UCSD-AML1 (cell line): ENCODE data around the gene DGUOK.

ENCODE experiments used
- DNase-seq: peaks from one replicate; lab custom pipeline; 2025; ENCODE audit not compliant: unreplicated experiment; lab: John Stamatoyannopoulos, UW

DGUOK gene

GRCh38 chr2:73994178-73994831 is 67.6 kb downstream of the DGUOK start:
- no peak for DNase-seq

DNA sequence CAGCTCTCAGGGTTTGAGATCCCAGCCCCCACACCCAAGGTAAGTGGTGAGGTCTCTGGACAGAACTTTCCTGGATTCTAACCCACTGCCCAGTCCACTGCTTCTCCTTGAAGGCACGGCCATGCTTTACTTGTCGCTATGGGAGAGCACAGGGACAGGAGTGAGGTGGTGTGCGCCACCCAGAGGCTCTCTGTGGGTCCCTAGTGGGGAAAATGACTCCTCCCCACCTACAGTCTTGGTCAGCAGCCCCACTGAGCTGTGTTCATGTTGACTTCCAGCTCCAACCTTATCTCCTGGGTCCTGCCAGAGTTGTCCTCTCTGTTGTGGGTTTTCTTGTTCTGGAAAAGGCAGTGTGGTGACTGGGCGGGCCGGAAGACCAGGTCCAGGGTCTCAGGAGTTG is 69.1 kb downstream of the DGUOK start:
- no peak for DNase-seq

GRCh38 chr2:73997813-73998212 is 71.1 kb downstream of the DGUOK start:
- DNase-seq, result no peak

DNA sequence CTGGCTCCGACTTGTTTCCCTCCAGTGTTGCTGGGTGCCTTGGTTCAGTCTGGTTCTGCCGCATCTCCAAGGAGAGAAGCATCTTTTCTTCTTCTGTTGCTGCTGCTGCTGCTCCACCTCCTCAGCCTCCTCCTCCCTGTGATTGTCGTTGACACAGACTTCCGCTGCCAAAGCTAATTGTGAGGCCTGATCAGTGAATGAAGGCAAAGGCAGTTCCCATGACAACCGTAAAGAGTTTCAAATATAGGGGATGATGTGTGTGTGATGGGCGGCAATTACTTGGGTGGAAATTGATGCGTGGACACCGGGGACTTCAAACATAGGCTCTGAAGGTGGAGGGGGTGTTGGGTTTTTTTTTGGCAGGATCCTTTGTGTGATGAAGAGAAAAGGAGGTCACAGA is 71.8 kb downstream of the DGUOK start:
- no peak for DNase-seq

GRCh38 chr2:73998933-73999332 is 72.3 kb downstream of the DGUOK start:
- no peak for DNase-seq

DNA sequence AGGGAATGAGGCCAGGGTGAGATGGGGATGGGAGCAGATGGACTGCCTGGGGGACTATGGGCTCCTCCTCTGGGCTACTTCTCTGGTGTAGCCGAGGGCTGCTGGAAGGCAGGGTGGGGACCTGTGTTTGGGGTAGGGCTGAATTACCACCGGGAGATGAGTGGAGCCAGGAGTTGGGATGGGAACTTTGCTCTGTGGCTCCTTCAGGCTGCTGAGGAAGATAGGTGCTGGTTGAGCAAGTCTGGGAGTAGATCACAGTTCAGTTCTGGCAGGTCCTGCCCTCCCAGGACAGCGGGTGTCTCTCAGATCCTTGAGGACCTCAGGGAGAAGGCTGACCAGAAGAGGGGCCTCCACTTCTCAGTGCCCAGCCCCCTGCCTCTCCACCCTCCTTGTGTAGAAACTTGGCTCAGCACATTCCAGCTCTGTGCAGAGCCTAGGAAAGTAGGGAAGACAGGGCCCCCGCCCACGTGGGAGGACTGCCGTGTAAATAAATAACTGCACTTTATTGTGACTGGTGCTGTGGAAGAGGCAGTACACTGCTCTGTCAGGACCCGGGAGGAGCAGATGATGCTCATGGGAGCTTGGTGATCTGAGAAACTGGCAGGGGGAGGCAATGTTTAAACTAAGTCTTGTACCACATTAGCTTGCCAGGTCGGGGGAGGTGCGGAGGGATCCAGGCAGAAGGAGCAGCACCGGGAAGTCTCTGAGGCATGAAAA is 73.4 kb downstream of the DGUOK start:
- no peak for DNase-seq

DNA sequence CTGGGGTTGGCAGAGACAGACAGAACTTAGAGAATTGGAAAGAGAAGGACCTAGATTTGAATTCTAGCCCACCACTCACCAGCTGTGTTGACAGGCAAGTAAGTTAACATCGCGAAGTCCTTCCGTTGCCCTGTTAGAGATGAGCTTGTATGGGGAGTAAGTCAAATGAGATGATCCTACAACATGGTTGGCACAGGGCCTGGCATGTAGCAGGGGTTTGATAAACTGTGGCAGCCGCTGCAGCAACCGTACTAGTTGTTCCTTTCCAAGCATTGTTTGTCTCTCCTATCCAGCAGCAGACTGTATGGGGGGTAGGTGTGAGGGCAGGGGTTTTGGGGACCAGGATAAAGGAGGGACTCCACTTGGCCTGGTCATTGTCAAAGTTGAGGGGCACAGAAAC is 74.0 kb downstream of the DGUOK start:
- DNase-seq, result no peak

- DNase-seq, result no peak
Measured at GRCh38 chr2:74001121-74001520, 74.4 kb downstream of the DGUOK start.

GRCh38 chr2:74001781-74002504 is 75.3 kb downstream of the DGUOK start:
- no peak for DNase-seq

DNA sequence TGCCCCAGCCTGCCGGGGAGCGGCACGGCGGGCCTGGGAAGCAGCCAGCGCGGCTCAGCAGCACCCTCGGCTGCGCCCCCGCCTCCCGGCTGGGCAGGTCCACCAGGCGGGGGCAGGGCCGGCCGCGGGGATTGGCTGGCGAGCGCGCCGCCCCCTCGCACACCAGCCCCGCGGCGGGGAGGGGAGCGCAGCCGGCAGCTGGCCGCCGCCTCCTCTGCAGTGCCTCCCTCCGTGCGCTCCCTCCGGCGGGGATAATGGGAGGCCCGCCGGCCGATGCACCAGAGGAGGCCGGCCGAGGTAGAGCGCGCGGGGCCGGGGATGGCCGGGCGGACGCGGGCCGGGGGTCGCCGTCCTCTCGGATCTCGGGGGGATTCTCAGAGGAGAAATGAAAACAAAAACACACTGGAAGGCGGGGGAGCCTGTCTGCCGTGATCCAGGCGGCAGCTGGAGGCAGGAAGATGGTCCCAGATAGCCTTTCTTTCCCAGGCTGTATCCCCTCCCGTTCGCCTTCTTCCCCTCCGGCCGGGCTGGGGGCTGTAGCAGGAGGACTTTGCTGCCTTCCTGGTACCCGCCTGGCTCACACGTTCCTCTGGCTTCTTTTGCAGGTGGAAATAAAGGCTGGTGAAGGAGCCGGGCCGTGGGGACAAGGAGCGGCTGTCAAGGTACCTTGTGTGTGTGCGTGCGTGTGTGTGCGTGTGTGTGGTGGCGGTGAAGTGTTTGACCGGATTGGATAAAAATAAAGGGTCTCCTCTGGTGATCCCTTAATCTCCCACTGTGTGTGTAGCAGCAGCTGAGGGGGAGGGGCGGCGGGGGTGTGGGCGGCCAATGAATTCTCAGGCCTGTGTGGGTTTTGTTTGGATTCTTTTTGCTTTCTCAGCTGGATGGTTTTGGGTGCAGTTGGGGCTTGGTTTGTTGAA is 76.1 kb downstream of the DGUOK start:
- DNase-seq, result no peak

DNA sequence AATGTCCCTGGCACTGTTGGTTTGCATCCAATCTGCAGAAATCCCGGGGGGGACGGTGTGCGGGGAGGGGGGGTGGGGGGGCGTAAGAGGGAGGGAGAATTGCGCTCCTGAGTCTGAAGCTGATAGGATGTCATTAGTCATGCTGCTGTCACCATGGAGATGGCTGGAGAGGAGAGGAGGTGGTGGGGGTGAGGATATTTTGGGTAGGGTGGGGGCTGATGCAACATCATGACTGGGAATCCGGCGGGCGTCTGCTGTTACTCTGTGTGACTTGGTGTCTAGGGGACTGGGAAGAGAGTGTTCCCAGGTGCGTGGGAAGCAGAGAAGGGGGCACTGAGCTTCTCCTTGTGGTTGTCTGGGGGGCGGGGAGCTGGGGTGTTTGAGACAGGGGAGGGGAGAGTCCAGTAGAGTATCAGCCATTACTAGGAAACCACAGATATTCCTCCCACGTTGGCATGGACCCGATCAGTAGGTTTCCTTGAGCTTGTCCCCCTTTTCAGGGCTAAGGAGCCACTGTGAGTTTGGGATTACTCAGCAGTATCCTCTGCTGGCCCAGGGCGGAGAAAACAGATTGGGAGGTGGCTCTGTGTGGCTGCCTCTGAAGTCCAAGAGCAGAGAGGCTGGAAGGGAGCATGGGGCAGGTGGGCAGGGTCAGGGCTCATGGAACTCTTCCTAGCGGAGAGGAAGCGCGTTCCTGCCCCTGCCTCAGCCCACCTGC is 77.0 kb downstream of the DGUOK start:
- DNase-seq, result no peak

DNA sequence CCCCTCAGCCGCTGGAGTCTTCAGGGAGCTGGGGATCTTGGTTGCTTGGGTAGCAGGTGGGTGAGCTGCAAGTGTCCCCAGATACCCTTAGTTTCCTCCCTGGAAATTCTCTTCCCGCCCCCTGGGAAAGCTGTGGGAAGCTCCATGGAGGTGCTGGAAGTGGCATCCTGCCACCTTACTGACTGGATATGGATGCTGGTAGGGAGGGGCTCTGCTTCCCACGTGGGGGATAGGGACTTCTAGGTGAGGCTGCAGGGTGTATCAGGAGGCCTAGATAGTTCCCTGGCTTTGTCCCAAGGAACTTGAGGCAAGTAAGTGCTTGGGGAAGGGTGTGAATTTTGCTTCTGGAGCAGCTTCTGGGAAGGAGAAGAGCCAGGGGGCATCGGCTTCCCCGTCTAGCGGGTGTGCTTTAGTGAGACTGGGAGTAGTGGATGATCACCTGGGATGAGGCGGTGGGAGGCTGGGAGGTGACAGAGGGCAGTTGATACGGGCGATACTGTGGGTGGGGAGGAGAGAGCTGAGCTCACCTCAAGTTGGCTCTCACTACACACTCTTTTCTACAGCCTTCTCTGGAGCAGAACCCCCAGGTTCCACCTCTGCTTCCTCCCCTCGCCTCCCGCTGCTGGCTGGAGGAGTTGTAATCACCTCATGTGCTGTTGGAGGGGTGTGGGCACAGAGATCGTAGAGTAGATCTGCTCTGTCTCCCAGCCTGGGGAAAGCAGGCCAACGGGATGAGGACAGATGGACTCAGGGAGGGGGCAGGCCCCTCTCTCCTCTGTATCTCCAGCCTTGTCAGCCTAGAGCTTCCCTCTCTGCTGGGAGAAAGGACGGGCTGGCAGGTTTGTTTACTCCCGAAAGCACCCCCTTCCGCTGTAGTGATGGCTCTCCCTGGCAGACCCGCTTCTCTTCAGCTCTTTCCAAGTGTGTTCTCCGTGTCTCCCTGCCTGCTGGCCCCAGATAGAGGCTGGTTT is 77.8 kb downstream of the DGUOK start:
- no peak for DNase-seq

DNA sequence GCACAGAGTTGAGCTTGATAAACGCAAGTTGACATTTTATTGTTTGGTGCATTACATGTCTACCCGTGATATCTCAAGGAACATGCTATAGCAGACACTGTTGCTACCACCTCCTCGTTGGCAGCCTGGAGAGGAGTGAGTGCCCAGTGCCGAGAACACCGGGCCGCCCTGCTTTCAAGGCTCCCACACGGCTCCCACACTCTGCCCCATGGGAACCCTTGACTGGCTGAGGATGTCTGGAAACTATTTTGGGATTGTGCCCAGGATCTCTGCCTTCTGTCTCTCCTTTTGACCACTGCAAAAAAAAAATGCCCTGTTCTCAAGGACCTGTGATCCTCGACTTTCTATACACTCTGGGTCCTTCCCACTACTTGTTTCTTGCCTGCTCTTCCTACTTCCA is 79.1 kb downstream of the DGUOK start:
- no peak for DNase-seq

- no peak for DNase-seq
Measured at GRCh38 chr2:74006459-74006858, 79.8 kb downstream of the DGUOK start.

DNA sequence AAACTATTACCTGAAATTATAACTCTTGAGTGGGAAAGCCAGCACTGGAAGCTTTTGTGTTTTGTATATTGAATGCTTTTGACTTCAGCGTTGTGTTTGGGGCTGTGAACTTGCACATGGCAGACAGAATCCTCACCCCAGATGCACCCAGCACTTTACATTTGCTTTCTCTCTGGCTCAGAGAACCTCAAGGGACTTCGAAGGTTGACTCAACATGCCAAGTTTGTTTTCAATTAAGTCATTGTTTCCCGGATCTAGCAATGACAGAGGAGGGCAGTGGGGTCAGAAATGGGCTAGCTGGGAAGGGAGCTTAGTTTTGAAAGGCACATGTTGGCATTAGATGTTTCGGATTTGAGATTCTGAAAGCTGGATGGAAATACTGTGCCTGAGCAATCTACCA is 80.4 kb downstream of the DGUOK start:
- no peak for DNase-seq

GRCh38 chr2:74007711-74008110 is 81.0 kb downstream of the DGUOK start:
- no peak for DNase-seq
